ENCODE data around the gene TTC4.

Gene TTC4, protein sequence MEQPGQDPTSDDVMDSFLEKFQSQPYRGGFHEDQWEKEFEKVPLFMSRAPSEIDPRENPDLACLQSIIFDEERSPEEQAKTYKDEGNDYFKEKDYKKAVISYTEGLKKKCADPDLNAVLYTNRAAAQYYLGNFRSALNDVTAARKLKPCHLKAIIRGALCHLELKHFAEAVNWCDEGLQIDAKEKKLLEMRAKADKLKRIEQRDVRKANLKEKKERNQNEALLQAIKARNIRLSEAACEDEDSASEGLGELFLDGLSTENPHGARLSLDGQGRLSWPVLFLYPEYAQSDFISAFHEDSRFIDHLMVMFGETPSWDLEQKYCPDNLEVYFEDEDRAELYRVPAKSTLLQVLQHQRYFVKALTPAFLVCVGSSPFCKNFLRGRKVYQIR

DNA sequence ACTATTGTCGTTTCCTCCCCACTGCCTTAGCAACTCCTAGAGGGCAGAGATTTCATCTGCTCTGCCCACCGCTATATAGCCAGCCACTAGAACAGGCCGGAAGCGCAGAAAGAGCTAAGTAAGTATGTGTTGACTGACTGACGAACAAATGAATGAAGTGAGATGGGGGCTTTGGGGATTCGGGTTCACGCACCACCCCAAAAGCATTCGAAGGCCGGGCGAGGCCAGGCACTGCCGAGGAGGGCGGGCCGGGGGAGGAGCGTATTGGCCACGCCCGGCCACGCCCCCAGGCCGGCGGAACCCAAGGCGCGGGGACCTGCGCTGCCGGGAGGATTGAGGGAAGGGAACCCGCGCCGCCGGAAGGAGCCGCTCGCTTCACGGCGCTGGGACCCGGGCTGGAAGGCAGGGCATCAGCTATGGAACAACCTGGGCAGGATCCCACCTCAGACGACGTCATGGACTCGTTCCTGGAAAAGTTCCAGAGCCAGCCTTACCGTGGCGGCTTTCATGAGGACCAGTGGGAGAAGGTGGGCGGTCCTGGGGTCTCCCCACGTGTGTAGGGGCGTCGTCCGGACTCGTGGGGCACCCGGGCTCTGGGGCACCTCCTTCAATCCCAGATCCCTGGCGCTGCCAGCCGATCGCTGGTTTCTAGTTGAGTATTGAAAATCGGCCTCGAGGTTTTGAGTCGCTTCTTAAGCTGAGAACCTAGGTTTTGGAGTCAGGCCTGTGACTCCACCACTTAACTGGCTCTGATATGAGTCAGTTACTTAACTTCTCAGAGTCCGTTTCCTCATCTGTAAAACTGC, at the start of gene TTC4:
TSS of gene TTC4 (plus strand) at position 369 of the 806 bp plus-strand sequence. CDS start at position 417, 48 bp downstream.
- no peak for FAIRE-seq

DNA sequence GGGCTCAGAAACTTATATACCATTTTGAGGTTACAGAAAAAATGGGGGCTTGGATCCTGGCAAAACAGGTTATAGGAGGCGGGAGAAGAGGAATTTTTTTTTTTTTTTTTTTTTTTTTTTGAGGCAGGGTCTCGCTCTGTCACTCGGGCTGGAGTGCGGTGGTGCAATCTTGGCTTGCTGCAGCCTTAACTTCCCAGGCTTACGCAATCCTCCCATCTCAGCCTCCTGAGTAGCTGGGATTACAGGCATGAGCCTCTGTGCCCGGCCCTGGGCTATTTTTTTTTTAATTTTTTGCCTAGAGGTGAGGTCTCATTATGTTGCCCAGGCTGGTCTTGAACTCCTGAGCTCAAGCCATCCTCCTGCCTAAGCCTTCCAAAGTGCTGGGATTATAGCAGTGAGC, 49.3 kb upstream of the TTC4 start:
- no peak for FAIRE-seq

DNA sequence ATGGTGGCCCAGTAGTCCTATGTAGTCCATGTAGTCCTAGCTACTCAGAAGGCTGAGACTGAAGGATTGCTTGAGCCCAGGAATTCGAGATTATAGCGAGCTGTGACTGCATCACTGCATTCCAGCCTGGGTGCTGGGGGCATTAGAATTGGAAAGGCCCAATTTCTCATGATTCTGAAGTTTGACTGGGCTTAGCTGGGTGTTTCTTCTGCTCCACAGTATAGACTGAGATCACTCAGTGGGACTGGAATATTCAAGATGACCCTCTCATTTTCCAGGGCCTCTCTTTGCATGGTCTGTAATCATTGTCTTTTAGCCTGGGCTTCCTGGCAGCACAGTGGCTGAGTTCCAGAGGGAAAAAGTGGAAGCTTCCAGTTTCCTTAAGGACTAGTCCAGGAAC, 47.9 kb upstream of the TTC4 start:
- no peak for FAIRE-seq

DNA sequence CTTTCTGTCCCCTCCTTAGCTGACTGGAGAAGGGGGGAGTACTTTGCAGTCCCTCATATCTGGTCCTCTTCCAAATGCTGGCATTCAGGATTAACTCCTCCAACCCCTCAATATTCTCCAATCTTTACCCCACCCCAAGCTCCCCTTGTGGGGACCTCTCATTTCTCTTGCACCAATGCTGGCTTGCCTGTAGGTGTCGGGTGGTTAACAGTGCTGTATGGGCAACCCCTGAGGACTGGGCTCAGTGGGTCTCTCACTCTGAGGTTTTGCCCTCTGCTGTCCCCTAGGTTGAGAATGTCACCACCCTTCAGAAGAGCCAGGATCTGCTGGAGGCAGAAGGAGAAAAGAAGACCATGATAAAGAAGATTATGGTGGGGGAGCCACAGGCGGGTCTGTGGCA, 47.1 kb upstream of the TTC4 start:
- FAIRE-seq: no peak

DNA sequence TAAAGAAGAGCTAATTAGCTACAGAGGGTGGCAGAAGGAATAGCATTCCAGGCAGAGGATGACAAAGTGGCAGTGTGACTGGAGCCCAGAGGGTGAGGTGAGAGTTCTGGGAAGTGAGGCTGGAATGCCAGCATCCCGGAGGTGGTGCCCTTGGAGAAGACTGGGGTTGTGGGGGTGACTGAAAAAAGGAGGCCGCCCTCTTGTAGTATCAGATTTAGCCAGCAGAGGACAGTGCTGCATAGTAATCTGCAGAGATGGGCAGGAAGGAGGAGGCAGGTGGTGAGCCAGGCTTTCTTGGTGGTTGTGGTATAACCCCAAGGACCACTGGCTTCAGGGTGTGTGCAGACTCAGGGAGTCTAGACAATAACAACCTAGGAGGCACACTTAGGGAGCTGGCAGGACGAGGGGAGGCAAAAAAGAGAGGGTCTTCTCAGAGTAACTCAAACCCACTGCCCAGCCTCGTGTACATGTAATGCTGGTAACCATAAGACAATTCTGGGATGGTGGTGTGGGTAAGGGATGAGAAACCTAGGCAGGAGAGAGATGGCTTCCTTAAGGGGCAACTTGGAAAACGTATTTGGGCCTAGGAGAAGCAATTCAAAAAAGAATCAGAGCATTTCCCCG, 43.6 kb upstream of the TTC4 start:
- FAIRE-seq: no peak

DNA sequence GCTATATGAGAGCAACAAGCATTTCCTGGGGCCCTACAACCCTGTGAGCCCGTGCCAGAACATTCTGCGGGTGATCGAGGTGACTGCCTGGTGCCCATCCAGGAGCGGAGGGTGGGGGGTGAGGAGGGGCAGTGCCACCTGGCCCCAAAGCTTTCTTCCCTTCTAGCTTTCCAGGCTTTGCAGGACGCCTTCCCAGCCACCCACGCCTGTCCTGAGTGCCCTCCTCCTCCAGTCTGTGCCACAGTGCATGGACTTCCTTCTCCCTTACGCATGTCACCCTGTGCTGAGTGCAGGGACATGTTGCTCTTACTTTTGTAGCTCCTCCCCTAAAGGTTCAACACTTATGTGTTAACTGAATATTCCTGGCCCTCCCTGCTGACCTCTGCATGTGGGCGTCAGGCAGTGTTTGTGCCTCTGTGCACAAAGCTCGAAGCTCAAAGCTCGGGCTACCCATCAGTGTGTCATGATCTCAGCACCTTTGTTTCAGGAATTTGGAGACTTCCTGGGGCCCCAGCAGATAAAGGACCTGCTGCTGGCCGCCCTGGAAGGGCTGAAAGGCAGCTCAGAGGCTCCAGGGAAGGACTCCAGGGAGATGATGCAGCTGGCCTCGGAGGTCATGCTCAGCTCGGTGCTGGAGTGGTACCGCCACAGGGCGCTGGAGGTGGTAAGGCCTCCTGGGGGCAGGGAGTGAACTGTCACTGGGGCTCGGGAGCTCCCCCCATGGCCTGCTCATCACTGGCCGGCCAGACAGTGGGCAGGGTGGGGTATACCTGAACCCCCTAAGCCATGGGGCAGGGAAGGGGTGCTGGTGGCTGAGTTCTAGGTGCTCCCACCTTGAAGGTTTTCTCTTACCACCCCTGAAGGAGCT, 36.7 kb upstream of the TTC4 start:
- FAIRE-seq: no peak

DNA sequence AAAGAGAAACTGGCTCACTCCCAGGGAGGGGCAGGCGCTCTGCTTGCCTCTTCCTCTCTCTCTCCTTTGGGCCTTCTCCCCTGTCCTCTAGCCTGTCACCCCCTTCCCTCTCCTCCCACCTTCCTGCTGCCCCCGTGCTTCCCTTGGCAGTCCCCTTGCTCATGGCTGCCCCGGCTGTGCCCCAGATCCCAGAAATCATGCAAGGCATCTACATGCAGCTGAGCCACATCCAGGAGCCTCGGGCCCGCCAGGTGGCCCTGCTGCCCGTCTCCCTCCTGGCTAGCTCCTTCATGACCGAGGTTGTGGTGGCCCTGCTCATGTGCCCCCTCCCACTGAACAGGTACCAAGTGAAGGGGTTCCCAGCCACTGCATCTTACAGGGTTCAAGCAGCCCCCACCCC, 36.0 kb upstream of the TTC4 start:
- FAIRE-seq: no peak

DNA sequence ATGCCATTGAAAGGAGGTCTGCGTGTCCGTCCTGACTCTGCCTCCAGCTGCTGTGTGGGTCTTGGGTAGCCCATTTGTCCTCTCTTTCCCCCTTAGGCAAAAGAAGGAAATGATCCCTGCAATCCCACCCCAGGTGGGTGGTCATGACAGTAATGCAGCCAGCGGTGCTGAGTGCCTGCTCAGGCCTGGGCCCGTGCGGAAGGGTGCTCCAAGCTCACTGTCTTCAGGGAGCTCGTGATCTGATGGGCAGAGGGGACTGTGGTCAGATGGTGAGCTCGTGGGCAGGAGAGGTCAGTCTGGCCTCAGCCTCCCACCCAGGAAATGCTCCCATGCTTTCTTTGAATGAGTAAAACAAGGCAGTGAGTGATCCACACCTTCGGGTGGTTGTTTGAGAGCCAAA, 35.3 kb upstream of the TTC4 start:
- FAIRE-seq: no peak

DNA sequence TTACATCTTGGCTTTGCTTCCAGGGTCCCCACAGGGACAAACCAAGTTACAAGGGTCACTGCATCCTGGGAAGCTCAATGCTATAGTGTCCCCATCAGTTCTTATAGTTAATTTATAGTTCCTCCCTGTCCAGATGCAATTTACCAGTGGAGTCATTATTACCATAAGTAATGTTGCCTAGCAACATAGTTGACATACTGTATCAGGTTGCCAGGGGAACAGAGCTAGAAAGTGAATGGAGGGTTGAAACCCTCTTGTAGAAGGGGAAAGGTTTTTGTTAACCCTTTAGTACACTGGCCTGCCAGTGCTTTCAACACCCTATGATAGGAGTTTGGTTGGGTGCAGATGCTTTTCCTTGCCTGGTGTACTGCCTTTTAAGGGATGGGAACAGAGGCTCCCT, 34.3 kb upstream of the TTC4 start:
- no peak for FAIRE-seq

DNA sequence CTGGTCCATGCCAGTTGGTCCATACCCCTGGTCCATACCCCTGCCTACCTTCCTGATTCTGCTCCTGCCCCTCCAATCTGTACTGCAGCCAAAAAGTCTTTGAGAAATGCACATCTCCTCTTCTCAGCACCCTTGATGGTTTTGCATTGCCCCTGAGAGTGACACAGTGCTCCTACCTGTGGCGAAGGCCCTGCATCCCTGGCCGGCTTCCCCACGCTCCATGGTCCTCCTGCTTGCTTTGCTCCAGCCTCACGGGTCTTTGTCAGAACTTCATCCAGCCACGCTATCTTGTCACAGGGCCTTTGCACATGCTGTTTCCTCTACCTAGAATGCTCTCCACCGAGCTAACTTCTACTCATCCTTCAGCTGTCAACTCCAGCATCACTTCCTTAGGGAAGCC, 32.2 kb upstream of the TTC4 start:
- no peak for FAIRE-seq

DNA sequence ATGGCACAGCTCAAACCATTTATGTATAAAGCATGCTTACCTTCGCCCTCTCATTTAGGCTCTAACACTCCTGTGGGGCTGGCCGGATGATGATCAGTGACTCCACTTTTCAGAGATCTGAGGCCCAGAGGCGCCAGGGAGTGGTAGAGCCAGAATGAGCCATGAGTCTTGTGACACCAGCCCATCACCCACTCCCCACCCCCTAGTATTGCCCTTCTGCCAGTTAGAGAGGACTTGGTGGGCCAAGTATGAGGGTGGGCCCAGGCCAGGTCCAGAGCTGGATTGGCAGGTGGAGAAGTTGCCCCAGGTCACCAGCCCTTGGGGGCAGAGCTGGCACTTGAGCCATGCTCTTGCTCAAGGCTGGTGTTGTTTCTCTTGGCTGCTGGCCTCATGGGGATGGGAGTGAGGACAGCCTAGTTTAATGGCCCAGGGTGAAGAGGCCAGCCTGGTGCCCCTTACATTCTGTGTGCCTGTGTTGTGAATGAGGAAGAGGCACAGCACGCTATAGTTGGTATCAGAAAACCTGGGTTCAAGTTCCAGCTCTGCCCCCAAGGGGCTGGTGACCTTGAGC, 30.2 kb upstream of the TTC4 start:
- no peak for FAIRE-seq

DNA sequence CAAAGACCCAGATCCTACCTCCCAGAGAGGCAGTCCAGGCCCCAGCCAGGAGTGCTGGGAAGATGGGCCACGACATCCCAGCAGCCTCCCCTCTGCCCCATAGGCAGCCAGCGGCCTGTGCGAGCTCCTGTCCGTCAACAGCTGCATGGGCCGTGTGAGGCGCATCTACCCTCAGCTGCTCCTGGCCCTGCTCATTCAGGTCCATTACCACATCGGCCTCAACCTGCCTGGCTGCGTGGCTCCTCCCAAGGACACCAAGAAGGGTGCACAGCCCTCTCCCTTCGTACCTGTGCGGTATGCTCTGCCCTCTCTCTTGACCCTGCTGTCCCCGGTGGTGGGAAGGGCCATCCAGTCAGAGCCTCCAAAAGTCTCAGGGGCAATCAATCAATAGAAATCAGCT, 29.5 kb upstream of the TTC4 start:
- FAIRE-seq: no peak

DNA sequence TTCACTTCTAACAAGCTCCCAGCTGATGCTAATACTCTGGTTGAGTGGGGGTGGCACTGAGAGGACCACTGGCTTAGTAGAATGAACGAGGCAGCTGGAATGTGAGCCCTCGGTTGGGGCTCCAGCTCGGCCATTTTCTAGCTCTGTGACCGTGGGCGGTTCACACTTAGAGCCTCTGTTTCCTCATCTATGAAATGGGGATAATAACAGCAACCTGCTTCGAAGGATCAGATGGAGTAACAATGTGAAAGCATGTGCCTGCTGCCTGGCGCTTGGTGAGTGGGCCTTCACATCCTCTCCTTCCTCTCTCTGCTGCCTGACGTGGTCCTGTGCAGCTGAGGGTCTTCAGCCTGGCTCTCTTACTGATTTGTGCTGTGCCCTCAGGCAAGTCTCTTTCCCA, 20.9 kb upstream of the TTC4 start:
- no peak for FAIRE-seq

DNA sequence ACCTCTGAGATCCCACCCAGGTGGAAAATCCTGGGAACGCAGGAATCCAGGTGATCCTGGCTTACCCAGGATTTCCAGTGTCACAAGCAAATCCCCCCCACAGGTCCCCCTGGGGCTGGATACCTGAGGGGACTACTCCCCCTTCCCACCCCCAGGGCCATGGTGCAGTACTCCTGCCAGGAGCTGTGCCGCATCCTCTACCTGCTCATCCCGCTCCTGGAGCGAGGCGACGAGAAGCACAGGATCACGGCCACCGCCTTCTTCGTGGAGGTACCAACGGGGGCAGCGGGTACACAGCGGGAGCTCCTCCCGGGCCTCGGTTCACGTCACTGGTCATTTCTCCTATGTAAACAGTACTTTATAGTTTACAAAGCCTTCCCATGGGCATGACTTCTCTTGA, 20.4 kb upstream of the TTC4 start:
- no peak for FAIRE-seq

DNA sequence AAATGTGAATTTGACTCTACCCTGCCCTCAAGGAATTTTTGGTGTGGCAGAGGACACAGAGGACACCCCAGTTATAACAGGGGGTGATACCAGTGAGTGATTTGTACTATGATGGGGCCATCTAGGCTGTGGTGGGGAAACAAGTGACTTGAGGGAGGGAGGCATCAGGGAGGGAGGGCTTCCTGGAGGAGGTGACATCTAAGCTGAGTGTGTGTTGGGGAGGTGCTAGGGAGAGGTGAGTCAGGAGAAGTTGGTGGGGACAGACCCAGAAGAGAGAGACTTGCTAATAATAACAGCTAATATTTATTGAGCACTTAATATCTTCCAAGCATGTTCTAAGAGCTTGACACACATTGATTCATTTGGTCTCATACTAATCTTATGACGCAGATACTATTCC, 19.9 kb upstream of the TTC4 start:
- FAIRE-seq: no peak

DNA sequence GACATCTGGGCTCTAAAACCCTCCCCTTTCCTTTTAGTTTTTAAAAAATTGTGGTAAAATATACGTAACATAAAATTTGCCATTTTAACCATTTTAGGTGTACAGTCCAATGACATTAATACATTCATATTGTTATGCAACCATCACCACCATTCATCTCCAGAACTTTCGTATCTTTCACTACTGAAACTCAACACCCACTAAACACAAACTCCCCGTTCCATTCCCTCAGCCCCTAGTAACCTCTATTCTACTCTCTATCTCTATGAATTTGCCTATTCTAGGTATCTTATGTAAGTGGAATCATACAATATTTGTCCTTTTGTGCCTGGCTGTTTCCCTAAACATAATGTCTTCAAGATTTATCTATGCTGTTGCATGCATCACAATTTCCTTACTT, 19.4 kb upstream of the TTC4 start:
- FAIRE-seq: no peak

DNA sequence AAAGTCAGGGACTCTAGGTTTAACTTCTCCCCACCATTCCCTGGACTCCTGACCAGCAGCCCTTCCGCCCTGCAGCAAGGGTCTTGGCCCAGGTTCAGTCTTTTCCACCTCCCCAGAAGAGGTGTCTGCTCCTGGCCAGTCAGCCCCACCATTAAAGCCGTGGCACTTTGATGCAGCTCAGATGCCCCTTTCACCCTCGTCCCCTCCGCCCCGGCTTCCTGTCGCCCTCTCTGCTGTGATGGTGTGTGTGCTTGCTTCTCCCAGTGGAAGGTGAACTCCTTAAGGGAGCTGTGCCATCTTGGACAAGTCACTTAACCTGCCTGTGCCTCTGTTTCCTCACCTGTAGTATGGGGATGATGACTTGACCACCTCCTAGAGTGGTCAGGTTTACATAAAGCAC, 17.8 kb upstream of the TTC4 start:
- no peak for FAIRE-seq

DNA sequence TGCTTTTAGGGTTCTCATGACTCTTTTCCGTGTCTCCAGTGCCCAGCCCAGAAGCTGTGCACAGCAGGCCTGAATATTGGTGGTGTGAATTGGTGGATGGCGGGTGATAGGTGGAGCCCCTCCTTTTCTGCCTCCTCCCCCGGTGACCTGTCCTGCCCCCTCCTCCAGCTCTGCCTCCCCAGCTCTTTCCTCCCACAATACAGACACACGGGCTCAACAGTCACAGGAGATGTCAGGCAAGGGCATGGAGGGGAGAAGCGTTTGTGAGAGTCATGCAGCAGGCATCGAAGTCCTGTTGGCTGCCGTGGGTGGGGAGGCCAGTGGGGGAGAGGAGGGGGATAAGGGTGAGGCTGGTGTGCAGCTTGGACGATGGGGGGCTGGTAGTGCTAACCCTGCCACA, 17.3 kb upstream of the TTC4 start:
- no peak for FAIRE-seq

DNA sequence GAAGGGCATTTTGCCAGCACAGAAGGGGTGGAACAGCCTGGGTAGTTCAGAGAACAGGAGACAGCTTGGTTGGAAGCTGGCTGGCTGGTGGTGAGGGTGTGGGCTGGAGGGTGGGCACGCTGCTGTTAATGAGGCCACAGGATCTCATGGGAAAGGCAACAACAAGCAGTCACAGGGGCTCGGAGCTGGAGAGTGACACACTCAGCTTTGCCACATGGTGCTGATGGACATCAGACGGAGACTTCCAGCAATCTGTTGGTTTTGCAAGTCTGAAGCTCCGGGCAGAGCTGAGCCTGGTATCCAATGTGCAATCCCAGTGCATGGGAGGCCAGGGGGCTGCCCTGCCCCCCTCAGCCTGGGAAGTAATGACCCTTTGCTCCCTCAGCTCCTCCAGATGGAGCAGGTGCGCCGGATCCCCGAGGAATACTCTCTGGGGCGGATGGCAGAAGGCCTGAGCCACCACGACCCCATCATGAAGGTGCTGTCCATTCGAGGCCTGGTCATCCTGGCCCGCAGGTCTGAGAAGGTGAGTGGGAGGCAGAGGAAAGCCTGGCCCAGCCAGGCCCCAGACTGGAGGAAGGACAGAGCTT, 15.6 kb upstream of the TTC4 start:
- FAIRE-seq: no peak

DNA sequence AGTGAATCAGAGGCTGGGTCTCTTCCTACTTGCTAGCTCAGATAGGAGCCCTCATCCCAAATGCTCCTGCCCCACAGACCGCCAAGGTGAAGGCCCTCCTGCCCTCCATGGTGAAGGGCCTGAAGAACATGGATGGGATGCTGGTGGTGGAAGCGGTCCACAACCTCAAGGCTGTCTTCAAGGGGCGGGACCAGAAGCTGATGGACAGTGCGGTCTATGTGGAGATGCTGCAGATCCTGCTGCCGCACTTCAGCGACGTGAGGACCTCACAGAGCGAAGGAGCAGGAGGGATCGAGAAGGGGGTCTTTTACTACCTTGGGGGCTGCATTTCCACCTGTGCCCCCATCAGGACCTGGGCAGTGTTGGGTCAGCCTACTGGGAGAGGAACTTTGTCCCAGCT, 14.6 kb upstream of the TTC4 start:
- no peak for FAIRE-seq

DNA sequence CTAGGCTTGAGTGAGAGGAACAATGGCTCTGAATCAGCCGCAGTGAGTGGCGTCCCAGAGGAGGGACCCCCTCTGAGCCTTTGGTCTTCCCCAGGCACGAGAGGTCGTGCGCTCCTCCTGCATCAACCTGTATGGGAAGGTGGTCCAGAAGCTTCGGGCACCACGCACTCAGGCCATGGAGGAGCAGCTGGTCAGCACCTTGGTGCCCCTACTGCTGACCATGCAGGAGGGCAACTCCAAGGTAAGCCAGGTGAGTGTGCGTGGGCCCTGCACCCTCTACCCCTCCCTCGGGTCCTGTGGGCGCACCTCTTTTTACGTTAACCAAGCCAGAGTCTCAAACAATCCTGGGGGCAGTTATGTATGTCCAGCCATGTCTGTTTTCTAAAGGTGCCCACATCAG, 13.7 kb upstream of the TTC4 start:
- FAIRE-seq: no peak

DNA sequence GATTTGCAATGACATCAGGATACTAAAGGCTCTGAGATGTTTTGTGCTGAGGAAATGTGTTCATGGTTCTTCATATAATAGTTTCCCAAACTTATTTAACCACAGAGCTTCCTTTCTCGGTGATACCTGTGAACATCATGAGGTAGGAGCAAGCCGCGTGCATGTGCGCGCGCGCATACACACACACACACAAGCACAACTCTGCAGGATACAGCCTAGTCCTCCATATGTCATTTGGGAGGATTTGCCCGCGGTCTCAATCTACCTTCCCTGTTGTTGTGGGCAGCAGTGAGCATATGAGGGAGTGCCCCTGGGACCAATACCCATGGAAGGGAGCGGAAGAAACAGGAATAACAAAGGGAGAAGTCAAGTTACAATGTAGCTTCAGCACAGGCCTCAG, 12.2 kb upstream of the TTC4 start:
- no peak for FAIRE-seq

Data from islet of Langerhans (tissue), 1 donor.